22Rv1 (cell line): Measurements from ENCODE around the gene XPO4.

Experiments used
- CTCF ChIP-seq: fragments of 450-650 bp; IDR thresholded peaks from 2 replicates; pipeline ENCODE4 v1.5.1; 2017; ENCODE audit warnings: mild to moderate bottlenecking
- ZFX ChIP-seq: fragments of 450-650 bp; IDR thresholded peaks from 2 replicates; pipeline ENCODE4 v1.6.1; 2017; ENCODE audit warnings: antibody characterized with exemption, borderline replicate concordance

- TF ChIP-seq CTCF, result no peak
- TF ChIP-seq ZFX, result no peak
Observed at GRCh38 chr13:20778311-20778710, 124.2 kb downstream of the XPO4 start.
